Mammary epithelial cell (primary cell): Measurements from ENCODE around the gene FBXO10.

Experiments used
- CTCF ChIP-seq, 2 donors: IDR thresholded peaks in 1 of 2; conservative IDR thresholded peaks in 1 of 2; 2 replicates each; pipeline ENCODE4 v1.5.1; 2011 to 2012; ENCODE audit warnings: inconsistent platforms in 2 of 2, low read length in 2 of 2, mild to moderate bottlenecking in 2 of 2, control low read depth in 1 of 2, low read depth in 1 of 2; ENCODE audit not compliant: insufficient read depth in 1 of 2; ENCODE audit errors: extremely low read depth in 1 of 2
- EZH2 ChIP-seq: IDR thresholded peaks from 2 replicates; pipeline ENCODE4 v1.6.1; 2012; ENCODE audit warnings: low read length, inconsistent platforms, borderline replicate concordance

- TF ChIP-seq CTCF (conservative IDR thresholded peaks at IDR 0.05 in 1 of 2, IDR thresholded peaks at IDR 0.05 in 1 of 2; ENCODE audit: extremely low read depth in 1 of 2, insufficient read depth in 1 of 2, low read depth in 1 of 2, low read length in 2 of 2) = no peak
- TF ChIP-seq EZH2 = no peak
Measured at GRCh38 chr9:37511016-37512010, 64.9 kb downstream of the FBXO10 start.
